ENCODE measurements around the gene RPP25L. TPM values are rescaled to one million over a fixed set of nuclear protein-coding genes. Genes with fewer than 3 reads are reported as not detected.

The RPP25L gene
- total RNA-seq, 2 donors from 2014 or later = 52.1 to 53.2 TPM

- TF ChIP-seq POLR2A (IDR thresholded peaks at IDR 0.05) = no peak
- no peak for TF ChIP-seq CTCF (IDR thresholded peaks at IDR 0.05)
- TF ChIP-seq POLR2AphosphoS5 (IDR thresholded peaks at IDR 0.05) = no peak
- intact Hi-C loops (cut with DNase I) = no loop called here
- Histone ChIP-seq H3K9me3 (no peaks in the 10 kb centered on the region), H3K4me1 (replicated peaks) (no peaks in the 10 kb centered on the region), H3K36me3 (no peaks in the 10 kb centered on the region), H3K27ac (no peak overlapping the region), H3K27me3 (replicated peaks; ENCODE audit: insufficient read depth) (no peaks in the 10 kb centered on the region), H3K4me3 (no peak overlapping the region)
- no peak for DNase-seq (ENCODE audit: low spot score)
Observed at GRCh38 chr9:34572092-34572491, 39.8 kb downstream of the RPP25L start.

GRCh38 chr9:34571481-34571810 is 40.5 kb downstream of the RPP25L start:
- no peak for DNase-seq (ENCODE audit: low spot score)
- H3K4me3 ChIP-seq = no peak overlapping the region
- WGBS = 56% methylated on average over 12 of the region's 12 CpGs
- no peak for TF ChIP-seq POLR2AphosphoS5 (IDR thresholded peaks at IDR 0.05)
- no peak for TF ChIP-seq CTCF (IDR thresholded peaks at IDR 0.05)
- no peak for TF ChIP-seq POLR2A (IDR thresholded peaks at IDR 0.05)
- intact Hi-C loops (cut with DNase I) = no loop called here
- no peak overlapping the region for H3K27ac ChIP-seq
- H3K4me1 ChIP-seq (replicated peaks) = no peaks in the 10 kb centered on the region
- no peaks in the 10 kb centered on the region for H3K36me3 ChIP-seq
- no peaks in the 10 kb centered on the region for H3K9me3 ChIP-seq
- H3K27me3 ChIP-seq (replicated peaks; ENCODE audit: insufficient read depth) = no peaks in the 10 kb centered on the region

- 82% methylated on average over 7 of the region's 7 CpGs for WGBS
- DNase-seq (ENCODE audit: low spot score) = no peak
- H3K36me3 ChIP-seq = no peaks in the 10 kb centered on the region
- H3K27ac ChIP-seq = no peak overlapping the region
- no peaks in the 10 kb centered on the region for H3K27me3 ChIP-seq (replicated peaks; ENCODE audit: insufficient read depth)
- no peaks in the 10 kb centered on the region for H3K9me3 ChIP-seq
- intact Hi-C loops (cut with DNase I) = no loop called here
- H3K4me3 ChIP-seq = no peak overlapping the region
- H3K4me1 ChIP-seq (replicated peaks) = no peaks in the 10 kb centered on the region
- TF ChIP-seq CTCF (IDR thresholded peaks at IDR 0.05) = no peak
- TF ChIP-seq POLR2A (IDR thresholded peaks at IDR 0.05) = no peak
- no peak for TF ChIP-seq POLR2AphosphoS5 (IDR thresholded peaks at IDR 0.05)
Observed at GRCh38 chr9:34570809-34571480, 41.0 kb downstream of the RPP25L start.

GRCh38 chr9:34570376-34570775 is 41.5 kb downstream of the RPP25L start:
- Histone ChIP-seq H3K27me3 (replicated peaks; ENCODE audit: insufficient read depth) (no peaks in the 10 kb centered on the region), H3K4me1 (replicated peaks) (no peaks in the 10 kb centered on the region), H3K9me3 (no peaks in the 10 kb centered on the region), H3K36me3 (no peaks in the 10 kb centered on the region), H3K4me3 (no peak overlapping the region), H3K27ac (no peak overlapping the region)
- 59% methylated on average over 11 of the region's 11 CpGs for WGBS
- intact Hi-C loops (cut with DNase I) = no loop called here
- no peak for DNase-seq (ENCODE audit: low spot score)
- TF ChIP-seq POLR2A (IDR thresholded peaks at IDR 0.05) = no peak
- TF ChIP-seq CTCF (IDR thresholded peaks at IDR 0.05) = no peak
- no peak for TF ChIP-seq POLR2AphosphoS5 (IDR thresholded peaks at IDR 0.05)

GRCh38 chr9:34568774-34569173 is 43.1 kb downstream of the RPP25L start:
- no peak overlapping the region for H3K4me3 ChIP-seq
- H3K36me3 ChIP-seq = no peaks in the 10 kb centered on the region
- TF ChIP-seq CTCF (IDR thresholded peaks at IDR 0.05) (no peak), POLR2AphosphoS5 (IDR thresholded peaks at IDR 0.05) (no peak), POLR2A (IDR thresholded peaks at IDR 0.05) (no peak)
- intact Hi-C loops (cut with DNase I) = no loop called here
- 75% methylated on average over 12 of the region's 12 CpGs for WGBS
- DNase-seq (ENCODE audit: low spot score) = no peak
- H3K9me3 ChIP-seq = no peaks in the 10 kb centered on the region
- H3K27me3 ChIP-seq (replicated peaks; ENCODE audit: insufficient read depth) = no peaks in the 10 kb centered on the region
- H3K27ac ChIP-seq = no peak overlapping the region
- no peaks in the 10 kb centered on the region for H3K4me1 ChIP-seq (replicated peaks)
